HL-60 (cell line): Measurements from ENCODE around the gene RHEBL1.

Experiments used
- DNase-seq, 2 experiments: peaks; one replicate each; pipeline ENCODE4 v3.0.0-alpha.2; 2010 to 2020; ENCODE audit warnings: low read depth in 1 of 2, low spot score in 1 of 2
- H3K27ac ChIP-seq: fragments of 250-450 bp; sonication (Bioruptor Pico); replicated peaks from 2 replicates; pipeline ENCODE4 v1.5.1; 2020; ENCODE audit warnings: mild to moderate bottlenecking, moderate library complexity
- H3K27me3 ChIP-seq: fragments of 250-450 bp; sonication (Bioruptor Pico); 2 replicates; pipeline ENCODE4 v1.5.1; 2021; ENCODE audit warnings: mild to moderate bottlenecking, moderate library complexity; ENCODE audit not compliant: insufficient read depth, poor library complexity, severe bottlenecking
- H3K4me3 ChIP-seq: replicated peaks from 2 replicates; pipeline ENCODE4 v1.5.1; 2011; ENCODE audit warnings: mild to moderate bottlenecking, control low read depth, low read length; ENCODE audit not compliant: insufficient read depth
- CTCF ChIP-seq: IDR thresholded peaks from one replicate; pipeline ENCODE4 v1.5.1; 2011; ENCODE audit warnings: low read length, control low read depth, inconsistent platforms; ENCODE audit not compliant: insufficient read depth
- GABPA ChIP-seq: IDR thresholded peaks from 2 replicates; pipeline ENCODE4 v1.6.1; 2012; ENCODE audit warnings: low read depth
- POLR2AphosphoS5 ChIP-seq: IDR thresholded peaks from 2 replicates; pipeline ENCODE4 v1.6.1; 2012; ENCODE audit warnings: low read depth
- REST ChIP-seq: IDR thresholded peaks from 2 replicates; pipeline ENCODE4 v1.6.1; 2012; ENCODE audit warnings: low read depth; ENCODE audit not compliant: insufficient replicate concordance
- SPI1 ChIP-seq: IDR thresholded peaks from 2 replicates; pipeline ENCODE4 v1.6.1; 2012; ENCODE audit warnings: low read depth, mild to moderate bottlenecking, borderline replicate concordance

The RHEBL1 gene

GRCh38 chr12:49051777-49052438, 17.9 kb downstream of the RHEBL1 start:
- Histone ChIP-seq H3K27me3 (no peaks in the 10 kb centered on the region), H3K27ac (no peak overlapping the region), H3K4me3 (no peak overlapping the region)
- TF ChIP-seq POLR2AphosphoS5, result no peak
- DNase-seq, result no peak

GRCh38 chr12:49051373-49051764, 18.4 kb downstream of the RHEBL1 start:
- Histone ChIP-seq H3K27ac (no peak overlapping the region), H3K4me3 (no peak overlapping the region), H3K27me3 (no peaks in the 10 kb centered on the region)
- no peak for DNase-seq
- TF ChIP-seq CTCF (no peak), GABPA (no peak), REST (no peak)

GRCh38 chr12:49050507-49051372, 19.0 kb downstream of the RHEBL1 start:
- no peaks in the 10 kb centered on the region for H3K27me3 ChIP-seq
- TF ChIP-seq REST (no peak), POLR2AphosphoS5 (no peak), CTCF (no peak), SPI1 (no peak), GABPA (no peak)
- H3K4me3 ChIP-seq, result no peak overlapping the region
- DNase-seq, result no peak
- H3K27ac ChIP-seq, result no peak overlapping the region

- H3K27ac ChIP-seq, result no peak overlapping the region
- no peaks in the 10 kb centered on the region for H3K27me3 ChIP-seq
- no peak for TF ChIP-seq SPI1
- no peak for TF ChIP-seq GABPA
- TF ChIP-seq CTCF, result no peak
- TF ChIP-seq REST, result no peak
- TF ChIP-seq POLR2AphosphoS5, result no peak
- no peak for DNase-seq
- H3K4me3 ChIP-seq, result no peak overlapping the region
These were observed 20.1 kb downstream of the RHEBL1 start for GRCh38 chr12:49049566-49050224.
